Measurements from ENCODE around the gene KIF5C. TPM values are rescaled to one million over a fixed set of nuclear protein-coding genes. Genes with fewer than 3 reads are reported as not detected.

The KIF5C gene
- polyA plus RNA-seq, 3 donors = 4.1 to 5.6 (median 5.3) TPM

- no peak for DNase-seq (ENCODE audit: extremely low read depth in 1 of 11, low read depth in 9 of 11, low spot score in 4 of 11)
These were observed 126.5 kb downstream of the KIF5C start for GRCh38 chr2:149001496-149001895.

GRCh38 chr2:149002378-149002890 lies 127.4 kb downstream of the KIF5C start:
- DNase-seq (ENCODE audit: extremely low read depth in 1 of 11, low read depth in 9 of 11, low spot score in 4 of 11) = no peak

DNA sequence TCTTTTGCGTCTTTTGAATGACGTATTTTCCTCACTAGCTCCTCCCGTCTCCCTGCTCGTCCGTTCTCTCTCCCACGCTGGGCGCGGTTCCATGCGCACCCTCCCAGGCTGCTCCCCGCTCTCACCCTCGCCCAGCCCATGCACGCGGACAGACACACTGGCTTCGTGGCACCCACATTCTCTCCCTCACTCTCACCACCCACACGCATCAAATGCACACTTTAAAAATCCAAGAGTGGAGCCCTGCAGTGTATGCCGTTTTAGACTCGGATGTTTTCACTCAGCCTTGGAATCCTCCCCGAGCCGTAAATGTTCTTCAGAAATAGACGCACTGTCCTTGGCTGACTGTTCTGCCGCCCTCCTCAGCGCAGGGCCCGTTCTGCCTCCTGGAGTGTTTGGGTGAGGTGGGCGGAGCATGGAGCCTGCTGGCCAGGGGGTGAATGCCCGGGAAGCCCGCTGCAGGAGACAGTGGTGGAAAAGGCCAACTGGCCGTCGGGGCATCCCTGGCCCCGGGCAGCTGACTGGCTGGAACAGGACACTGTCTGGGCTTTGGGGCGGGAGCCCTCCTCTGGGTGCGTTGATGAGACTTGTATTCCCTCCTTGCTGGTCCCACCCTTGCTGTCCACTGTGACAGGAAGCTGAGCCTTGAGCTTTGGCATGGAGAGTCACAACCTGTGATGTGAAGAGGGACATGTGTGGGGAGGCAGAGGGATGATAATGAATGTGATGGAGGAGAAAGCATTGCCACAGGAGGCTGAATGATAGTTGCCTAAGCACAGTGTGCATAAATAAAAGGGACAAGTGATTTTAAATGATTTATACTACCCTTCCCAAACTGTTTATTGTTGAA lies 128.1 kb downstream of the KIF5C start:
- DNase-seq (ENCODE audit: extremely low read depth in 1 of 11, low read depth in 9 of 11, low spot score in 4 of 11) = no peak

DNA sequence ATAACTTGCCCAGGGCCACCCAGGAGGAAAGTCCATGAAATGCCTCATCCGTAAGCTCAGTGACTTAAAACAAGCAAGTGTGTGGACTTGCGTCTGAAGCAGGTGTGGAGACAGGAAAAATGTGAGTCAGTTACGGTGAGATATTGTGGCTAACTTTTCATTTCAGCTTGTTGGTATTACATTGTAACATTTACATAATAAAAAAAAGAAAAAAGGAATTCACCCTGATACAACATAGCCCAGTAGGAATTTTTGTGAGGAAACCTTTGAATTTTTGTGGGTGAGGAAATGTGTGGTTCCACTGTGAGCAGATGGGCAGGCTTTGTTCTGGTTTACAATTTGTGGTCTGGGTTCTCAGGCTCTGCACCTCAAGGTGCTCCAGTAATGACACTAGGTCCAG lies 129.8 kb downstream of the KIF5C start:
- DNase-seq (ENCODE audit: extremely low read depth in 1 of 11, low read depth in 9 of 11, low spot score in 4 of 11) = no peak

GRCh38 chr2:149005471-149006077 lies 130.5 kb downstream of the KIF5C start:
- DNase-seq (ENCODE audit: extremely low read depth in 1 of 11, low read depth in 9 of 11, low spot score in 4 of 11) = no peak

DNA sequence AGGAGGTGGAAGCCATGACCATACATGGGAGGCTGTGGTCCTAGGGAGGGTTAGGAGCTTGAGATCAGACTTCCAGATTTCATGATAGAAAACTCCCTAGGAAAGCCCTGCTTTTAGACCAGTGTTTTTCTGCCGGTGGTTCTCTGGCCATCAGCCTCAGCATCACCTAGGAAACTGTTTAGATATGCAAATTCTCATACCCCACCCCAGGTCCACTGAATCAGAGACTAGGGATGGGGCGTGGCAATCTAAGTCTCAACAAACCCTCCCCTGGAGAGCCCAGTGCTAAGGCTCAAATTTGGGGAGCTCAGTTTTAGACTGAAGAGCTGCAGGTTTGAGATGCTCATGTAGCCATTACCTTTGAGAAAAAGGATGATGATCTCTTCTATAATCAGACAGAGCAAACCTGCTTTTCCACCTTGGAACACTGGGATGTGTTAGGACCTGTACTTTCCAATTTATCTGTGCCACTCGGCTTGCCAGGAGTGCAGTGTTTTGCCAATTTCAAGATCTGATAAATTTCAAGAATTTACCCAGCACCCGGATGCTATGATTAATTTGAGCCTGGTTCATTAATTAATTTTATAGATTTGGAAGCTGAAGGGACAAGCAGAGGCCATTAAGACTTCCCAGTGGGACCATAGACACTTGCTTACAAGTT lies 132.0 kb downstream of the KIF5C start:
- DNase-seq (ENCODE audit: extremely low read depth in 1 of 11, low read depth in 9 of 11, low spot score in 4 of 11) = no peak

GRCh38 chr2:149008381-149008780 lies 133.4 kb downstream of the KIF5C start:
- DNase-seq (ENCODE audit: extremely low read depth in 1 of 11, low read depth in 9 of 11, low spot score in 4 of 11) = no peak

GRCh38 chr2:149009576-149010461 lies 134.8 kb downstream of the KIF5C start:
- DNase-seq (ENCODE audit: extremely low read depth in 1 of 11, low read depth in 9 of 11, low spot score in 4 of 11) = no peak

- no peak for DNase-seq (ENCODE audit: extremely low read depth in 1 of 11, low read depth in 9 of 11, low spot score in 4 of 11)
These were observed 137.5 kb downstream of the KIF5C start for GRCh38 chr2:149012545-149012944.

- DNase-seq (ENCODE audit: extremely low read depth in 1 of 11, low read depth in 9 of 11, low spot score in 4 of 11) = no peak
These were observed 140.5 kb downstream of the KIF5C start for GRCh38 chr2:149015501-149015900.

- no peak for DNase-seq (ENCODE audit: extremely low read depth in 1 of 11, low read depth in 9 of 11, low spot score in 4 of 11)
These were observed 141.0 kb downstream of the KIF5C start for GRCh38 chr2:149015926-149016563.

DNA sequence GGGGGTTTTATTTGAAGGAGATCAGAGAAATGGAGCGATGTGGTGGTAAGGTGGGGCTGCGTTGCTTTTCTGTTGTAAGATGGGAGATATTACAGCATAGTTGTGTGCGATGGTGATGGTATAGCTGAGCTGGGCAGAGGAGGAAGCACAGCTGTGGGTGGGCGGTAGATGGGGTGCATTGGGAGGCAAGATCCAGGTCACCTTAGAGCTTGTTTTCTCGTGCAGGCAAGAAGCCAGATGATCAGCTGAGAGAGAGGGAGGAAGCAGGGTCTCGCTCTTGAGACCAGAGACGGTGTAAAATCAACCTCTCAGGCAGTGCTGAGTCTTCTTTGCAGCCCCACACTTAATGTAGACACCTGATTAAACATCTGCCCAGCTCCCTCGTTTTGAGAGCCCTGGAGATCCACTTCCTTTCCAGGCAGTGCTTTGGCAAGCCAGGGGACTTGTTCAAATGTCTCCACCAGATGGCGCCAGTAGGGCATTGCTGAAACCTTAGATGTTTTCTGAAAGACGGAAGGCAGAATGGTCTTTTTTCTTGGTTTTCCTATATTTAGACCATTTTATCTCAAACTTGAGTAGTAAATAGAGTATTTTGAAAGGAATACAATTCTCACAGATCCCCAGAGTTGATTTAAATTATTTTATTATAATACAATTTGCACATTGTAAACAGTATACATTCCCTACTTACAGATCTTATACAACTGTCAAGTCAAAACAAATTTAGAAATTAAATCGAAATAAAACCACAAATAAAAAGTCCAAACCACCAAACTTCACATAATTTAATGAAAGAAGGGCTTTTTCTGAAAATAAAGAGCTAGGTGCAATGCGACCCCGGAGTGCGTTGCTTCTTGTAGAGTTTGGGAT lies 142.3 kb downstream of the KIF5C start:
- DNase-seq (ENCODE audit: extremely low read depth in 1 of 11, low read depth in 9 of 11, low spot score in 4 of 11) = peak in 10 of 11 donors; percentile 70 to 87 (median 75)

GRCh38 chr2:149018981-149019380 lies 144.0 kb downstream of the KIF5C start:
- DNase-seq (ENCODE audit: extremely low read depth in 1 of 11, low read depth in 9 of 11, low spot score in 4 of 11) = no peak

GRCh38 chr2:149019768-149020167 lies 144.7 kb downstream of the KIF5C start:
- DNase-seq (ENCODE audit: extremely low read depth in 1 of 11, low read depth in 9 of 11, low spot score in 4 of 11) = no peak

- DNase-seq (ENCODE audit: extremely low read depth in 1 of 11, low read depth in 9 of 11, low spot score in 4 of 11) = no peak
These were observed 145.4 kb downstream of the KIF5C start for GRCh38 chr2:149020432-149020851.

GRCh38 chr2:149021271-149021719 lies 146.3 kb downstream of the KIF5C start:
- no peak for DNase-seq (ENCODE audit: extremely low read depth in 1 of 11, low read depth in 9 of 11, low spot score in 4 of 11)

GRCh38 chr2:149021761-149022160 lies 146.7 kb downstream of the KIF5C start:
- DNase-seq (ENCODE audit: extremely low read depth in 1 of 11, low read depth in 9 of 11, low spot score in 4 of 11) = no peak
